Dedifferentiated amniotic fluid mesenchymal stem cell (primary cell): ENCODE data around the gene MRGPRD.

ENCODE experiments used
- DNase-seq: peaks from one replicate; pipeline ENCODE4 v3.0.0-alpha.2; 2016; ENCODE audit errors: extremely low spot score

MRGPRD gene

DNA sequence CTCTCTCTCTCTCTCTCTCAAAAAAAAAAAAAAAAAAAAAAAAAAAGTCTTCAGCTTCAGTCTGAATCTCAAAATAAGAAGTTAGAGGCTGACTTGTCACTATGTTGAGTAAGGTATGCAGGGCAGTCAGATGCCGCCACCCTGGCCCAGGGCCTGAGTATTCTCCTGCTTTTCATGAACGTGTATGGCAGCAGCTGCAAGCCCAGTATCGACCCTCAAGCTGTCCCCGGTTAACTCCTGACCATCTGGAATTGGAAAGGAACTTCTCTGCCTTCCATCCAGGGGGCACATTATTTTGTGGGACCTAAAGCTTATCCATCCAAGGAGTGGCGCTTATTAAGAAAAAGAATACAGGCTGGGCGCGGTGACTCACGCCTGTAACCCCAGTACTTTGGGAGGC is 11.4 kb downstream of the MRGPRD start:
- no peak for DNase-seq

- DNase-seq: no peak
Observed at GRCh38 chr11:68968306-68969250, 12.2 kb downstream of the MRGPRD start.

DNA sequence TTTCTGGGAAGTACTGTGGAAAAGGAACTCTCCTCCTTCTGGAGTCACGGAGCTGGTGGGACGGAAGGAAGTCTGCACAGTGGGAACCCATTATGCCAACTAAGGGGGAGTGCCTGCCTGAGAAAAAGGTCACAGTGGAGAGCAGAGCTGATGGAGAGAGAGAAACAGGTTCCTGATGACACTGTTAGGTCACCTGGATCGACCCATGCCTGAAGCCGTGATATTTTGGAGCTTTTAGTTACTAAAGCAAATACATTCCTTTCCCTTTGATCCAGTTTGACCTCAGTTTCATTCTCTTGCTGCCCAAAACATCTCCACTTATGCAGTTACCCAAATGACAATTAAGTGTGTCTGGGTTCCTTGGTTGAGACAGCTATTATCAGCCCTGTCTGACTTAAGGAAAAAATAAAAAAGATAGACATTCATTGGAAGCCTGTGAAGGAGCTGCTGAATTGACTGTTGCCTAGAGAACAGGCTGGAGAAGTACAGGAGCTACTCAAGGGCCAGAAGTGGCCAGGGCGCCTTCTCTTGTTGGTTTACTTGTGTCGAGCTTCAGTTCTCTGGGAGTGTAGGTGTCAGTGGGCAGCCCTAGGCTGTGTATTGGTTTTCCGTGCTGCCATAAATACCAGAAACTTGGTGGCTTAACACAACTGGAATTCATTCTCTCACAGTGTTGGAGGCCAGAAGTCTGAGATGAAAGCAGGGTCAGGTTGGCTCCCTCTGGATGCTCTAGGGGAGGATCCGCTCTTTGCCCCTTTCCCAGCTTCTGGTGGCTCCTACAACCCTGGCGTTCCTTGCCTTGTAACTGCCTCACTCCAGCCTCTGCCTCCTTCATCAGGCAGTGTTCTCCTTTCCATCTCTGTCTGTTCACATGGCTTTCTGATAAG is 13.6 kb downstream of the MRGPRD start:
- no peak for DNase-seq

GRCh38 chr11:68965901-68966853 is 14.6 kb downstream of the MRGPRD start:
- no peak for DNase-seq

- no peak for DNase-seq
Observed at GRCh38 chr11:68963779-68964178, 17.0 kb downstream of the MRGPRD start.

- no peak for DNase-seq
Observed at GRCh38 chr11:68962527-68963250, 18.1 kb downstream of the MRGPRD start.

GRCh38 chr11:68961245-68961644 is 19.5 kb downstream of the MRGPRD start:
- no peak for DNase-seq

DNA sequence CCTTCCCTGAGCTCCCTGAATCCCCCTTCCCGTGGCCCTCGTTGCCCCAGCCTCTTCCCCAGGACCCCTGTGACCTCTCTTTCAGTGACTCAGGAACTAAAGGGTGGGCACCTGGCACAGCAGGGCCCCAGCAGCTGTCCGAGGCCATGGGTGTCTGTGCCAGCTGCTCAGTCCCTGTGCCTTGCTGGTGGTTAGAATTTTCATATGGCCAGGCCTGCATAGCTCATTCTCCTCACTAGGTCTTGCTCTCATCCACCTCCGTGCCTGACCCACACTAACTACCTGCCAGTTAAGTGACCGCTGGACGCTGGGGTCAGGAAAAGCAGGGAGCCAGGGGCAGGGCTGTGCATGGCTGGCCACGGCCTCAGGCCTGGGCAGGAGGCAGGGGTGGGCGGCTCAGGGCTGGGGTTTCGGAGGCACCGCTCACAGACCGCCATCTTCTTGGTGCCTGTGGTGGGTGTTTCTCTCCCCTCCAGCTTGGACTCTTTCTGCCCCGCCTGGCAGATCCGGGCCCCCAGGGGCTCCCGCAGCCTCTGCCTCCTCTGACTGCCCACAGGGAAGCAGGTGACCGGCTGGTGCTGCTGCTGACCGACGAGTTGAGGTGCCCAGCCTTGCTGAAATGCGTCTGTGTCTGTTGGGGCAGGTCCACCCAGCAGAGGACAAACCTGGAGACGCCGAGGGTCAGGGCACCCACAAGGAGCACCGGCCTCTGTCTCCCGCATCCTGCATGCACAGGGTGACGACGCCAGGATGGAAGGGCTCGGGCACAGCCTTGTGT is 20.3 kb downstream of the MRGPRD start:
- no peak for DNase-seq

GRCh38 chr11:68959465-68960293 is 21.1 kb downstream of the MRGPRD start:
- DNase-seq: no peak

- DNase-seq: no peak
Observed at GRCh38 chr11:68958211-68958610, 22.6 kb downstream of the MRGPRD start.

GRCh38 chr11:68956547-68957254 is 24.1 kb downstream of the MRGPRD start:
- no peak for DNase-seq

DNA sequence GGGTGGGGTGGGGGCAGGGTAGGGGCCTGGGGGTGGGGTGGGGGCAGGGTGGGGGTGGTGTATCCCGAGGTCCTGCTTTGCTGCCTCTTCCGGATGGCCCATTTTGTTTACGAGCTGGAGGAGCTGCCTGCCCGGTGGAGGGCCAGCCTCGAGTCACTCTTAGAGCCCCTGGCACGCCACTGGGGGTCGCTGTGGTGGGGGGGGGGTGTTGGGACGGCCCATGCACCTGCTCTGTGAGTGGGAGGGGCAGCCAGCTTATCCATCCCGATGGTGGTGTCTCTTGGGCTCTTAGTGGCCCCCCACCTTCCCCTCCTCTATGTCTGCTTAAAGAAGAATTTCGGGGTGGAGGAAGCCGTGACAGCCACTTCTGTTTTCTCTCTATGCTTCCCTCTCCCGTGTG is 24.6 kb downstream of the MRGPRD start:
- no peak for DNase-seq

DNA sequence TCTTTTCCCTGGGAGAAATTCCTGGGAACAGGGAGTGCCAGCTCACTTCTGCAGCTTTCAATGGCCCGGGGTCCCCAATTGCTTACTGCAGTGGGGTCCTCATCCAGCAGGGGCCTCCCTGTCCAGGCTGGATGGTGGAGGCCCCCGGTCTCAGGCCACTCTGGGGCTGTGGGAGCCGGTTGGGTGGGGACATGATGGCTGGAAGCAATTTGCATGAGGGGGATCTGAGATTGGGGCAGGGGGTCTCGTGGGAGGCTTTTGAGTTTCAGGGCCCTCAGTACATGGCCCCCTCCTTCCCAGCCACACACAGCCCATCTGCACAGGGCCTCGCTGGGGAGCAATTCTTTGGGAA is 25.2 kb downstream of the MRGPRD start:
- DNase-seq: no peak

GRCh38 chr11:68954836-68955606 is 25.8 kb downstream of the MRGPRD start:
- no peak for DNase-seq

GRCh38 chr11:68950762-68951161 is 30.0 kb downstream of the MRGPRD start:
- no peak for DNase-seq

DNA sequence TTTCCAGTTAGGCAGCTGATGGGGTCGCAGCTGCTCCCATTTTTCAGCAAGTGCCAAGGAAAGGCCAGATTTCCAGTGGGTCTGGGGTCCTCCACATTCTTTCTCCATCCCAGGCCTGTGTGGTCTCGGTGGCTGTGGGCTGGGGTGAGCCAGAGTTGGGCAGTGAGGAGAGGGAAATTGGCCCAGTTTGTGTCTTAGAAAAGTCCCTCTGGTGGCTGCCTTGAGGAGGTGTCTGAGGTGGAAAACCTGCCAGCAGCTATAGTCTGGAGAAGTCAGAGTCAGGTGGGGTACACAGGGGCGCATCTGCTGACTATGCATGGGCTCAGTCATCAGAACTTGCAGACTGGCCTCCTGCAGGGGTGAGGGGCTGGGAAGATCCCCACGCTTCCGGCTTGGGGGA is 30.5 kb downstream of the MRGPRD start:
- DNase-seq: no peak

GRCh38 chr11:68948935-68949334 is 31.9 kb downstream of the MRGPRD start:
- no peak for DNase-seq

DNA sequence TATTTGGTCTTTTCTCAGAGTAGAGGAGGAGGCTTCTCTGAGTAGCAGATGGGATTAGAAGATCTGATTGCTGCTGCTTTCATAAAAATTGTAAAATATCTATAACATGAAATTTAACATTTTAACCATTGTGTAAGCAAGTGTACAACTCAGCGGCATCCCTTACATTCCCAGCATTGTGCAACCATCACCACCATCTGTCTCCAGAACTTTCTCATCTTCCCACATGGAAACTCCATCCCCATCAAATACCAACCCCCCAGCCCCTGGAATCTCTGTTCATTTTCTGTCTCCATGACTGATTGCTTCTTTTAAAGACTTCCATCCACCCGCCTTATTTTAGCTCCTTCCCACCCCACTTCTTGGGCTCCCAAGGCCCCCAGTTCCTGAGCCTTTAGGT is 32.3 kb downstream of the MRGPRD start:
- DNase-seq: no peak
